Psoas muscle (tissue), 8 donors: ENCODE results near the gene TEX26. TPM values are rescaled to one million over a fixed set of nuclear protein-coding genes. Genes with fewer than 3 reads are reported as not detected.

Experiments
- ATAC-seq, 4 donors: fragments of 200-7000 bp; cut with Tn5 transposase; one replicate each; pipeline ENCODE4 v1.9.1; 2020; ENCODE audit warnings: moderate library complexity in 3 of 4, mild to moderate bottlenecking in 2 of 4
- DNase-seq, 2 donors: peaks; one replicate each; pipeline ENCODE4 v3.0.0-alpha.2; 2020
- H3K27ac ChIP-seq: fragments of 200-600 bp; one replicate; pipeline ENCODE4 v1.8.0; 2022
- H3K27me3 ChIP-seq, 3 donors: fragments of 200-600 bp in 1 of 3; one replicate each; pipeline versions ENCODE4 v1.6.1 to v1.8.0; 2013 to 2022; ENCODE audit warnings: low read length in 2 of 3, mild to moderate bottlenecking in 2 of 3, moderate library complexity in 1 of 3; ENCODE audit not compliant: insufficient read depth in 3 of 3
- H3K36me3 ChIP-seq, 2 donors: fragments of 200-600 bp in 1 of 2; one replicate each; pipeline versions ENCODE4 v1.6.1 to v1.8.0; 2013 to 2022; ENCODE audit warnings: low read depth in 1 of 2, mild to moderate bottlenecking in 1 of 2, moderate library complexity in 1 of 2; ENCODE audit not compliant: insufficient read depth in 1 of 2
- H3K4me1 ChIP-seq: fragments of 200-600 bp; one replicate; pipeline ENCODE4 v1.8.0; 2022
- H3K4me3 ChIP-seq: fragments of 200-600 bp; one replicate; pipeline ENCODE4 v1.8.0; 2022; ENCODE audit warnings: mild to moderate bottlenecking
- H3K9me3 ChIP-seq: fragments of 200-600 bp; one replicate; pipeline ENCODE4 v1.8.0; 2022
- CTCF ChIP-seq: fragments of 200-600 bp; IDR thresholded peaks from one replicate; pipeline ENCODE4 v1.8.0; 2022; ENCODE audit warnings: antibody characterized with exemption
- WGBS, 3 donors: extraction: QIAGEN DNeasy Blood & Tissue Kit; methylation state at CpG; one replicate each; pipeline versions ENCODE4 v1.1.6 to v1.1.7; 2013; 5-methylcytosine and 5-hydroxymethylcytosine counted together
- intact Hi-C, 2 donors: fragments of 100-400 bp; cut with DNase I; formaldehyde crosslinking; loops; one replicate each; pipeline versions ENCODE4 v1.11.0 to v1.14.2; 2022
- long read RNA-seq, 2 donors: library from polyadenylated mRNA; unstranded; transcript quantifications; one replicate each; pipeline ENCODE4 v2.0.0, GENCODE V29; 2021
- polyA plus RNA-seq, 3 donors: library from polyadenylated mRNA; stranded (reverse); fragments of 200-250 nt; gene quantifications; one replicate each; pipeline ENCODE4 v1.2.3, GENCODE V29; 2013
- total RNA-seq, 4 donors: library from RNA; stranded (reverse); fragmentation: NEBNext Ultra II Directional in 2 of 4; extraction: Animal tissue kit (Norgen Biotek cat#: 25700) in 2 of 4; gene quantifications; one replicate each; pipeline versions ENCODE4 v1.2.1 to v1.2.4, GENCODE V29; 2021 to 2023
- donor health status: healthy with polysubstance abuse.
- donor health status: DM: no; HTN: no; CAD: no; lungs with moderate emphysema.
- donor health status: Bipolar disorder and iron deficiency.
- donor health status: healthy.
- donor health status: DM: yes; HTN: yes; CAD: no.
- donor health status: DM: no; HTN: no; CAD: no.
- donor health status: DM: no; HTN: no; CAD: no.
- donor health status: DM: yes; HTN: yes; CAD: no.

TEX26 gene
- total RNA-seq (not detected), polyA plus RNA-seq (under 1 TPM in 1 of 3 donors, not detected in 2; 0.04 TPM)
- long read RNA-seq, donor 1, result 0 reads
- long read RNA-seq, donor 2, result 0 reads

- peaks cover 4% of the 10 kb centered on the region for H3K4me1 ChIP-seq
- DNase-seq (peak in 1 of 2 donors; percentile 59), ATAC-seq (peak in 2 of 4 donors; percentile 26 to 53)
- H3K27me3 ChIP-seq, result peaks cover 0 to 20% (median 0%) of the 10 kb centered on the region in 3 donors
- no peaks in the 10 kb centered on the region for H3K36me3 ChIP-seq
- intact Hi-C loops, result no loop called here
- H3K4me3 ChIP-seq, result peak within 1 kb of the TSS; percentile 23
- no peaks in the 10 kb centered on the region for H3K9me3 ChIP-seq
- WGBS, 3 donors, result 13 to 20% (median 13%) methylated on average over 31 to 32 of the region's 32 CpGs
- no peak for TF ChIP-seq CTCF
- H3K27ac ChIP-seq, result no peak within 1 kb of the TSS
These were observed at the start of gene TEX26 for GRCh38 chr13:30932481-30933353. TEX26 (plus strand) TSS chr13:30932656; CDS start chr13:30932716, 60 bp downstream.

- no peak for ATAC-seq
- DNase-seq, result no peak
These were observed 49.3 kb upstream of the TEX26 start for GRCh38 chr13:30882996-30883766.

GRCh38 chr13:30884543-30884942 is 47.9 kb upstream of the TEX26 start:
- ATAC-seq, result no peak
- Histone ChIP-seq H3K36me3 (no peaks in the 10 kb centered on the region), H3K27ac (no peak overlapping the region), H3K9me3 (peaks cover 4% of the 10 kb centered on the region), H3K4me3 (no peak overlapping the region), H3K27me3 (peaks cover 0 to 1% (median 0%) of the 10 kb centered on the region in 3 donors), H3K4me1 (peaks cover 4% of the 10 kb centered on the region)
- 86 to 92% (median 91%) methylated on average over 5 of the region's 5 CpGs for WGBS, 3 donors
- intact Hi-C loops, result no loop called here
- no peak for DNase-seq
- no peak for TF ChIP-seq CTCF

More at GRCh38 chr13:30882996-30883766, 49.3 kb upstream of the TEX26 start:
- no peak for TF ChIP-seq CTCF
- no peaks in the 10 kb centered on the region for H3K9me3 ChIP-seq
- peaks cover 0 to 1% (median 0%) of the 10 kb centered on the region in 3 donors for H3K27me3 ChIP-seq
- intact Hi-C loops, result no loop called here
- peaks cover 4% of the 10 kb centered on the region for H3K4me1 ChIP-seq
- no peak overlapping the region for H3K27ac ChIP-seq
- no peak overlapping the region for H3K4me3 ChIP-seq
- no peaks in the 10 kb centered on the region for H3K36me3 ChIP-seq
- 81 to 83% (median 81%) methylated on average over 13 of the region's 13 CpGs for WGBS, 3 donors

- TF ChIP-seq CTCF, result no peak
- 93 to 97% (median 94%) methylated on average over 3 of the region's 3 CpGs for WGBS, 3 donors
These were observed 43.2 kb upstream of the TEX26 start for GRCh38 chr13:30889196-30889690.

More at GRCh38 chr13:30889196-30889690, 43.2 kb upstream of the TEX26 start:
- no peaks in the 10 kb centered on the region for H3K4me1 ChIP-seq
- no peaks in the 10 kb centered on the region for H3K27me3 ChIP-seq
- intact Hi-C loops, result no loop called here
- peaks cover 5% of the 10 kb centered on the region for H3K9me3 ChIP-seq
- no peaks in the 10 kb centered on the region for H3K36me3 ChIP-seq
- ATAC-seq (no peak), DNase-seq (no peak)
- H3K27ac ChIP-seq, result no peak overlapping the region
- no peak overlapping the region for H3K4me3 ChIP-seq
